ENCODE data around the gene VPS39. TPM values are rescaled to one million over a fixed set of nuclear protein-coding genes. Genes with fewer than 3 reads are reported as not detected.

Gene VPS39
- total RNA-seq, 1 experiment from 2014 or later, result 46.9 TPM

DNA sequence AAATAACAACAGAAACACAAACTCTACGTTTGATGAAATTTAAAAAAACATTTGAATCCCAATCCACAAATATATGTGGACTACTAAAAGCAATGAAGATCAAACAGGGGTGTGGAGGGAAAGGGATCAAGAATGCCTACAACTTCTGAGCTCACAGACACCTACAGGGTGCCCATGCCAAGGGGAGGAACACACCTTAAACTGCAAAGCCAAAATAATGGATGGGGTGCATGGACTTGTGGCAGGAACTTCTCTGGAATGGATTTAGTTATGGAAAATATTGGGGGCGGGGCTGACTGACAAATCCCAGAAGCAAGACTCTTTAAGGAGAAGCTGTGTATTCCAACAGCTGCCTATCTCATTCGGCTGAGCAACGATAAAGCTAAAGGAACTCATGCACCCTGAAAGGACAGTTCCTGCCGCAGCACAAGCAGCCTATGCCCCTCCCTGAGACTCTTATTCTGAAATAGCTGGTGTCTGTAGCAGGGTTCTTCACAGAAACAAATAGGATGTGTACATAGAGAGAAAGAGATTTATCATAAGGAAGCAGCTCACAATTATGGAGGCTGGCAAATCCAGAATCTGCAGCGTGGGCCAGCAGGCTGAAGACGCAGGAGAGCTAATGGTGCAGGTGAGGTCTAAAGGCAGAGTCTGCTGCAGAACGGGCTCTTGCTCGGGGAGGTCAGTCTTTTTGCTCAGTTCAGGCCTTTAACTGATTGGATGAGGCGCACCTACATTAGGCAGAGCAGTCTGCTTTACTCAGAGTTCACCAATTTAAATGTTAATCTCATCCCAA is 89.3 kb downstream of the VPS39 start:
- no TSS peak for BruUV-seq (replicated peaks)

GRCh38 chr15:42111924-42112323 is 96.2 kb downstream of the VPS39 start:
- no peaks in the 10 kb centered on the region for H3K36me3 ChIP-seq (ENCODE audit: insufficient read depth, low read length, poor library complexity, severe bottlenecking)
- BruUV-seq (replicated peaks), result no TSS peak
- H3K27ac ChIP-seq (ENCODE audit: low read depth, low read length, poor library complexity, severe bottlenecking), result no peak overlapping the region
- H3K27me3 ChIP-seq (replicated peaks; ENCODE audit: insufficient read depth, low read depth, low read length, poor library complexity), result no peaks in the 10 kb centered on the region
- TF ChIP-seq, protein P1, sequence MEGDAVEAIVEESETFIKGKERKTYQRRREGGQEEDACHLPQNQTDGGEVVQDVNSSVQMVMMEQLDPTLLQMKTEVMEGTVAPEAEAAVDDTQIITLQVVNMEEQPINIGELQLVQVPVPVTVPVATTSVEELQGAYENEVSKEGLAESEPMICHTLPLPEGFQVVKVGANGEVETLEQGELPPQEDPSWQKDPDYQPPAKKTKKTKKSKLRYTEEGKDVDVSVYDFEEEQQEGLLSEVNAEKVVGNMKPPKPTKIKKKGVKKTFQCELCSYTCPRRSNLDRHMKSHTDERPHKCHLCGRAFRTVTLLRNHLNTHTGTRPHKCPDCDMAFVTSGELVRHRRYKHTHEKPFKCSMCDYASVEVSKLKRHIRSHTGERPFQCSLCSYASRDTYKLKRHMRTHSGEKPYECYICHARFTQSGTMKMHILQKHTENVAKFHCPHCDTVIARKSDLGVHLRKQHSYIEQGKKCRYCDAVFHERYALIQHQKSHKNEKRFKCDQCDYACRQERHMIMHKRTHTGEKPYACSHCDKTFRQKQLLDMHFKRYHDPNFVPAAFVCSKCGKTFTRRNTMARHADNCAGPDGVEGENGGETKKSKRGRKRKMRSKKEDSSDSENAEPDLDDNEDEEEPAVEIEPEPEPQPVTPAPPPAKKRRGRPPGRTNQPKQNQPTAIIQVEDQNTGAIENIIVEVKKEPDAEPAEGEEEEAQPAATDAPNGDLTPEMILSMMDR (conservative IDR thresholded peaks at IDR 0.05; ENCODE audit: low read depth, low read length), result no peak
- no peak for TF ChIP-seq EZH2 (IDR thresholded peaks at IDR 0.05; ENCODE audit: borderline replicate concordance, low read depth, low read length, poor library complexity, severe bottlenecking)
- no peaks in the 10 kb centered on the region for H3K9me3 ChIP-seq (ENCODE audit: low read depth, low read length, poor library complexity, severe bottlenecking)
- ChIA-PET CTCF (no interaction called here), POLR2A (ENCODE audit: low non-redundant PET) (no interaction called here)
- DNase-seq (ENCODE audit: low spot score), result no peak
- intact Hi-C loops (cut with micrococcal nuclease; ENCODE audit: unreplicated experiment), result no loop called here
- H3K4me3 ChIP-seq (ENCODE audit: low read depth, low read length, poor library complexity, severe bottlenecking), result no peak overlapping the region
- H3K4me1 ChIP-seq (ENCODE audit: insufficient read depth, low read length, poor library complexity, severe bottlenecking), result peaks cover 6% of the 10 kb centered on the region

More for the DNA sequence above, 89.3 kb downstream of the VPS39 start:
- no peak overlapping the region for H3K4me3 ChIP-seq (ENCODE audit: low read depth, low read length, poor library complexity, severe bottlenecking)
- no peaks in the 10 kb centered on the region for H3K36me3 ChIP-seq (ENCODE audit: insufficient read depth, low read length, poor library complexity, severe bottlenecking)
- no peak for TF ChIP-seq EZH2 (IDR thresholded peaks at IDR 0.05; ENCODE audit: borderline replicate concordance, low read depth, low read length, poor library complexity, severe bottlenecking)
- TF ChIP-seq, protein P1 (conservative IDR thresholded peaks at IDR 0.05; ENCODE audit: low read depth, low read length), result no peak
- H3K27ac ChIP-seq (ENCODE audit: low read depth, low read length, poor library complexity, severe bottlenecking), result no peak overlapping the region
- POLR2A ChIA-PET (ENCODE audit: low non-redundant PET), result no interaction called here
- no peaks in the 10 kb centered on the region for H3K9me3 ChIP-seq (ENCODE audit: low read depth, low read length, poor library complexity, severe bottlenecking)
- no peaks in the 10 kb centered on the region for H3K4me1 ChIP-seq (ENCODE audit: insufficient read depth, low read length, poor library complexity, severe bottlenecking)
- intact Hi-C loops (cut with micrococcal nuclease; ENCODE audit: unreplicated experiment), result no loop called here
- DNase-seq (ENCODE audit: low spot score), result no peak
- CTCF ChIA-PET, result interaction anchor here (0.6 to 0.8 kb wide), 2 partner anchors 15 to 24 kb away, joined by 3 to 4 read pairs; no protein-coding TSS in a partner anchor
- H3K27me3 ChIP-seq (replicated peaks; ENCODE audit: insufficient read depth, low read depth, low read length, poor library complexity), result no peaks in the 10 kb centered on the region

DNA sequence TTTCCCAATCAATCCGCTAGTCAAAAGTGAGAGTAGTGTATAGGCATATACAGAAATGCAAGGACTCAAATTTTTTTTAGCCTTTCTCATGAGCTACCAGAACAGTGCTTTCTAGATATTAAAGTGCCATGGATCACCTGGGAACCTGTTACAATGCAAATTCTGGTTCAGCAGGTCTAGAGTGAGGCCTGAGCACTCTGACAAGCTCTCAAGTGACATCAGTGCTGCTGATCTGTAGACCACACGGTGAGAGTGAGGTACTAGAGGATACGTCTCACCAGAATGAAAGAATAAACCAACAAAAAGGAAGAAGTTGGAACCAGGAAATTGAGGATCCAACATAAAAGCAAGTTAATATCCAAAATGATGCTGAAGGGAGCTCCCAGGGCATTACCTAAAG is 97.7 kb downstream of the VPS39 start:
- intact Hi-C loops (cut with micrococcal nuclease; ENCODE audit: unreplicated experiment), result no loop called here
- Histone ChIP-seq H3K9me3 (ENCODE audit: low read depth, low read length, poor library complexity, severe bottlenecking) (no peaks in the 10 kb centered on the region), H3K4me1 (ENCODE audit: insufficient read depth, low read length, poor library complexity, severe bottlenecking) (peaks cover 6% of the 10 kb centered on the region), H3K36me3 (ENCODE audit: insufficient read depth, low read length, poor library complexity, severe bottlenecking) (no peaks in the 10 kb centered on the region), H3K4me3 (ENCODE audit: low read depth, low read length, poor library complexity, severe bottlenecking) (no peak overlapping the region), H3K27me3 (replicated peaks; ENCODE audit: insufficient read depth, low read depth, low read length, poor library complexity) (no peaks in the 10 kb centered on the region), H3K27ac (ENCODE audit: low read depth, low read length, poor library complexity, severe bottlenecking) (no peak overlapping the region)
- CTCF ChIA-PET, result no interaction called here
- POLR2A ChIA-PET (ENCODE audit: low non-redundant PET), result no interaction called here
- DNase-seq (ENCODE audit: low spot score), result no peak
- TF ChIP-seq EZH2 (IDR thresholded peaks at IDR 0.05; ENCODE audit: borderline replicate concordance, low read depth, low read length, poor library complexity, severe bottlenecking), result no peak
- TF ChIP-seq, protein P1 (conservative IDR thresholded peaks at IDR 0.05; ENCODE audit: low read depth, low read length), result no peak
- BruUV-seq (replicated peaks), result no TSS peak
